Sigmoid colon (tissue), 7 donors: Measurements from ENCODE around the gene ANO4. TPM values are rescaled to one million over a fixed set of nuclear protein-coding genes. Genes with fewer than 3 reads are reported as not detected.

Experiments used
- DNase-seq: peaks from one replicate; pipeline ENCODE4 v3.0.0-alpha.2; 2019
- H3K27ac ChIP-seq, 4 donors: fragments of 200-600 bp; sonication (generic); one replicate each; pipeline ENCODE4 v1.5.1; 2016 to 2019; ENCODE audit warnings: mild to moderate bottlenecking in 1 of 4
- H3K27me3 ChIP-seq, 3 donors: fragments of 200-600 bp; sonication (generic); one replicate each; pipeline ENCODE4 v1.5.1; 2019; ENCODE audit warnings: mild to moderate bottlenecking in 1 of 3
- H3K36me3 ChIP-seq, 4 donors: fragments of 200-600 bp; sonication (generic); one replicate each; pipeline ENCODE4 v1.5.1; 2016 to 2019
- H3K4me1 ChIP-seq, 4 donors: fragments of 200-600 bp; sonication (generic); one replicate each; pipeline ENCODE4 v1.5.1; 2017 to 2019
- H3K4me3 ChIP-seq, 4 donors: fragments of 200-600 bp; sonication (generic); one replicate each; pipeline ENCODE4 v1.5.1; 2017 to 2019; ENCODE audit warnings: mild to moderate bottlenecking in 2 of 4, moderate library complexity in 1 of 4
- H3K9me3 ChIP-seq, 4 donors: fragments of 200-600 bp in 3 of 4; sonication (generic) in 3 of 4; one replicate each; pipeline versions ENCODE4 v1.5.1 to v1.6.1; 2013 to 2019
- CTCF ChIP-seq, 4 experiments: fragments of 450-650 bp in 3 of 4; fragments of 200-600 bp in 1 of 4; IDR thresholded peaks; one replicate each; pipeline ENCODE4 v1.5.1; 2016 to 2019; ENCODE audit warnings: antibody characterized with exemption in 4 of 4, mild to moderate bottlenecking in 3 of 4, moderate library complexity in 2 of 4
- EP300 ChIP-seq, 4 donors: sonication (generic); formaldehyde crosslinking; IDR thresholded peaks; one replicate each; pipeline ENCODE4 v1.6.1; 2017; ENCODE audit warnings: antibody characterized with exemption in 4 of 4
- POLR2A ChIP-seq, 2 donors: fragments of 450-650 bp; IDR thresholded peaks; one replicate each; pipeline ENCODE4 v1.6.1; 2016; ENCODE audit warnings: antibody characterized with exemption in 2 of 2, mild to moderate bottlenecking in 2 of 2, moderate library complexity in 2 of 2
- POLR2AphosphoS5 ChIP-seq, 4 donors: sonication (generic); formaldehyde crosslinking; IDR thresholded peaks; one replicate each; pipeline ENCODE4 v1.6.1; 2017; ENCODE audit warnings: antibody characterized with exemption in 4 of 4
- whole genome bisulfite sequencing, 2 donors: extraction: QIAGEN DNeasy Blood & Tissue Kit; methylation state at CpG; one replicate each; pipeline ENCODE4 v1.1.7; 2013; 5-methylcytosine and 5-hydroxymethylcytosine counted together
- intact Hi-C: fragments of 100-400 bp; cut with DNase I; formaldehyde crosslinking; loops from one replicate; pipeline ENCODE4 v1.15.1; 2023
- polyA plus RNA-seq, 3 donors: library from polyadenylated mRNA; stranded (reverse); fragments of 200-250 nt; gene quantifications; one replicate each; pipeline ENCODE4 v1.2.3, GENCODE V29; 2013
- total RNA-seq, 4 donors: library from RNA; depleted of rRNA; stranded (reverse); fragments of >200 nt; gene quantifications; one replicate each; pipeline ENCODE4 v1.1.0, GENCODE V29; 2016
- donor health status: healthy with polysubstance abuse.
- donor health status: Bipolar disorder and iron deficiency.
- donor health status: healthy.

ANO4 gene
- total and polyA plus RNA-seq, 7 donors = 0.09 to 3.3 (median 0.41) TPM; not detected in 2

DNA sequence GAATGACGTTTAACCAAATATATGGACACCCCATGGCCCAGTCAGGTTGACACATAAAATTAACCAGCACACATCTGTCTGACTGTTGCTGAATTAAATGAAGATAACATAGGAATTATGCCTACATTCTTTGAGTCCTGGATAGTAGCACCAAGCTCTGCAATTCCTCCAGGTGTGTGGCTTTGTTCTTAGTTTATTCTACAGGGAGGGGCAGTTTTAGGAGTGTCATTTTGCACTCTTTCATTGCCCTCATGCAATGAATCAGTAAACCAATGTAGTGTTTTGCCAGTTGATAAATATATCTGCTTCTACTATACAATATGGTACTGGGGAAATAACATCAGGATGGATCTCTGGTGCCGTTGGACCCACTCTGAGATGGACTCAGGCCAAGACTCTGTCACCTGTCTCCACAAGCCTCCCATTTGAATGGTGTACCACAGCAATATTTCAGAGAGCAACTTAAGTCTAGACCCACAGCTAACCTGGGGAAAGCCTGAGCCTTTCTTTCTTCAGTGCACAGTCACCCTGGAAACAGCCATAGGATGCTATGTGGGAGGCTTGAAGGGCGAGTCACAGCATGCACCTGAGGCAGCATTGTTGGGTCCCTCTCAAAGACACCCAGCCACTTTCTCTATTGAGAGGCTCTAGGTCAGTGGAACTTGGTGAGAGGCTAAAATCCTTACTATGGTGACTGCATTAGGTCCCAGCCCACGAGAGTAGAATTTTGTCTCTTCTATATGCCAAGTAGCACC is 73.2 kb downstream of the ANO4 start:
- TF ChIP-seq POLR2A (IDR thresholded peaks at IDR 0.05) = no peak
- TF ChIP-seq POLR2AphosphoS5 (IDR thresholded peaks at IDR 0.05) = no peak
- TF ChIP-seq CTCF (IDR thresholded peaks at IDR 0.05) = no peak
- TF ChIP-seq EP300 (IDR thresholded peaks at IDR 0.05) = no peak
- H3K9me3 ChIP-seq = no peaks in the 10 kb centered on the region
- H3K4me3 ChIP-seq = no peak overlapping the region
- 46 to 68% methylated on average over 4 of the region's 4 CpGs for WGBS, 2 donors
- H3K27ac ChIP-seq = no peak overlapping the region
- no peaks in the 10 kb centered on the region for H3K4me1 ChIP-seq
- H3K27me3 ChIP-seq = no peaks in the 10 kb centered on the region
- intact Hi-C loops = no loop called here
- DNase-seq = no peak
- no peaks in the 10 kb centered on the region for H3K36me3 ChIP-seq

DNA sequence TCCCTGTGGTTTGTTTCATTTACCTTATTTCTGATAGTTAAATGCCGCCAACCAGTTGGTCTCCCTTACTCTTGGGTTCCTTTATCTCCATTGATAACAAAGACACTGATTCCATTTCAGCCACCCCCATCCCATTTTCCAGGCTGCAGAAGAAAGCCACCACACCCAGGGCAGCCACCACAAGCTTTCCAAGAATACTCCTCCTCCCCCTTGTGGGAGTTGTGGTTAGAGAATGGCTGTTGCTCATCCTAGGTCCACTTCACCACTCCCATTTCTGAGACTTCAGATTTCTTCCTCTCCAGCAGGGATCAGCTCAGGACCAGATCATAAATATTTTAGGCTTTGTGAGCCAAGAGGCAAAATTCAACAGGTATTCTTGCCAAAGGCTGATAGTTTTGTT is 73.9 kb downstream of the ANO4 start:
- Histone ChIP-seq H3K27me3 (no peaks in the 10 kb centered on the region), H3K9me3 (peaks cover 0 to 4% (median 0%) of the 10 kb centered on the region in 4 donors), H3K4me1 (no peaks in the 10 kb centered on the region), H3K4me3 (no peak overlapping the region), H3K36me3 (no peaks in the 10 kb centered on the region), H3K27ac (no peak overlapping the region)
- no peak for DNase-seq
- TF ChIP-seq EP300 (IDR thresholded peaks at IDR 0.05) = no peak
- no peak for TF ChIP-seq CTCF (IDR thresholded peaks at IDR 0.05)
- no peak for TF ChIP-seq POLR2AphosphoS5 (IDR thresholded peaks at IDR 0.05)
- no peak for TF ChIP-seq POLR2A (IDR thresholded peaks at IDR 0.05)
- intact Hi-C loops = no loop called here
- 95 to 96% methylated on average over 1 of the region's 1 CpG for WGBS, 2 donors

GRCh38 chr12:100871195-100871734 is 76.7 kb downstream of the ANO4 start:
- Histone ChIP-seq H3K27ac (no peak overlapping the region), H3K27me3 (no peaks in the 10 kb centered on the region), H3K4me3 (no peak overlapping the region), H3K9me3 (peaks cover 0 to 8% (median 0%) of the 10 kb centered on the region in 4 donors), H3K4me1 (no peaks in the 10 kb centered on the region), H3K36me3 (no peaks in the 10 kb centered on the region)
- WGBS, 2 donors = 17 to 69% methylated on average over 1 of the region's 1 CpG
- intact Hi-C loops = no loop called here
- DNase-seq = no peak
- TF ChIP-seq CTCF (IDR thresholded peaks at IDR 0.05) (no peak), POLR2A (IDR thresholded peaks at IDR 0.05) (no peak), POLR2AphosphoS5 (IDR thresholded peaks at IDR 0.05) (no peak), EP300 (IDR thresholded peaks at IDR 0.05) (no peak)

DNA sequence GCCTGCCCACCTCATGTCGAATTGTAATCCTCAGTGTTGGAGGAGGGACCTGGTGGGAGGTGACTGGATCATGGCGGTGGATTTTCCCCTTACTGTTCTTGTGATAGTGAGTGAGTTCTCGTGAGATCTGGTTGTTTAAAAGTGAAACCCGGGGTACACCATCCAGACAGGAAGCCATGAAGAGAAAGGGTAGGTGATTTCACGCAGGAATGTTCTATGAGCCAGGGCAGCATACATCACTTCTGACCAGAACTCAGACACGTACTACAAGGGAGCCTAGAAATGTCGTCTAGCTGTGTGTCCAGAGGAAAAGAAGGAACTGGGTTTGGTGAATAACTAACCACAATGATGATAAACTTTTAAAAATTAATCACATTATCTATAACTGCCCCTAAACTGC is 80.6 kb downstream of the ANO4 start:
- Histone ChIP-seq H3K4me1 (no peaks in the 10 kb centered on the region), H3K9me3 (peaks cover 0 to 8% (median 0%) of the 10 kb centered on the region in 4 donors), H3K27ac (no peak overlapping the region), H3K27me3 (no peaks in the 10 kb centered on the region), H3K36me3 (no peaks in the 10 kb centered on the region), H3K4me3 (no peak overlapping the region)
- DNase-seq = no peak
- intact Hi-C loops = no loop called here
- TF ChIP-seq CTCF (IDR thresholded peaks at IDR 0.05) (no peak), POLR2A (IDR thresholded peaks at IDR 0.05) (no peak), EP300 (IDR thresholded peaks at IDR 0.05) (no peak), POLR2AphosphoS5 (IDR thresholded peaks at IDR 0.05) (no peak)
- 85% methylated on average over 7 of the region's 7 CpGs for WGBS, 2 donors
